HG02759 (cell line): Measurements from ENCODE around the gene MTA1.

Experiments used
- ATAC-seq: cut with Tn5 transposase; IDR thresholded peaks from one replicate; pipeline ENCODE4 v1.9.1; 2021; ENCODE audit warnings: mild to moderate bottlenecking, moderate library complexity; ENCODE audit not compliant: unreplicated experiment

Gene MTA1

DNA sequence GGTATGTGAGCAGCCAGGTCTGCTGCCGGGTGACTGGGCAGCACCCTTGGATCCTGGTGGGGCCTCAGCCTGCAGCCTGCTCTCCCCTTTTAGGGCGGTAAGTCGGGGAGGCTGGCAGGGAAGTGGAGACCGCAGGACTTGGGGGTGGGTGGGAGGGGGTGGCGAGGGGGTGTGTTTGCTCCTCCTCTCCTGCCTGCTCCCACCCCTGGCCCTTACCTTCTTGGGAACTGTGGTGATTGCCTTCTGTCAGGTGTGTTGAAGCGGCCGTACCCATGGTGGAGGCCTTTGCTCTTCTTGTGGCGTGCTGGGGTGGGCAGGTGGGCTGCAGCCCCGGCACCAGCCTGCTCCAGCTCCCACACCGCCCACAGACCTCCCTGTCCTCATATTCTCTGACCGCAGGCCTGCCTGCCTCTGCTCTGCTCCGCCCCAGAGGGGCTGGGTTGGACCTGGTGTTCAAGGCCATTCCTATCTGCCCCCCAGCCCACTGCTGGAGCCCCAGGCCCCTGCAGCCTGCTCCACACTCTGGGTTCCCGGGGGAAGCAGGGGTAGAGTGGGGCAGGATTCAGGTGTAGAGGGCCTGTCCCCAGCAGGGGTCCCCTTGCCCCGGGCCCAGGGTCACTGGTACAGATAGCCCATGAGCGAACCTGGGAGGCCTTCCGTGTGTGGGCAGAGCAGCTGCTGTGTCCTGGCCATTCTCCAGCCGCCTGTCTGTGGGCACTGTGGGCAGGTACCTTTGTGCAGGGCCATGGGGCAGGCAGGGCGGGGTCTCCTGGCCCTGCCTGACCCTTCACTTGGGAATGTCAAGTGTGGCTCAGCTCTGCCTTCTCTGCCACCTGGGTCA, 76.6 kb downstream of the MTA1 start:
- no peak for ATAC-seq

DNA sequence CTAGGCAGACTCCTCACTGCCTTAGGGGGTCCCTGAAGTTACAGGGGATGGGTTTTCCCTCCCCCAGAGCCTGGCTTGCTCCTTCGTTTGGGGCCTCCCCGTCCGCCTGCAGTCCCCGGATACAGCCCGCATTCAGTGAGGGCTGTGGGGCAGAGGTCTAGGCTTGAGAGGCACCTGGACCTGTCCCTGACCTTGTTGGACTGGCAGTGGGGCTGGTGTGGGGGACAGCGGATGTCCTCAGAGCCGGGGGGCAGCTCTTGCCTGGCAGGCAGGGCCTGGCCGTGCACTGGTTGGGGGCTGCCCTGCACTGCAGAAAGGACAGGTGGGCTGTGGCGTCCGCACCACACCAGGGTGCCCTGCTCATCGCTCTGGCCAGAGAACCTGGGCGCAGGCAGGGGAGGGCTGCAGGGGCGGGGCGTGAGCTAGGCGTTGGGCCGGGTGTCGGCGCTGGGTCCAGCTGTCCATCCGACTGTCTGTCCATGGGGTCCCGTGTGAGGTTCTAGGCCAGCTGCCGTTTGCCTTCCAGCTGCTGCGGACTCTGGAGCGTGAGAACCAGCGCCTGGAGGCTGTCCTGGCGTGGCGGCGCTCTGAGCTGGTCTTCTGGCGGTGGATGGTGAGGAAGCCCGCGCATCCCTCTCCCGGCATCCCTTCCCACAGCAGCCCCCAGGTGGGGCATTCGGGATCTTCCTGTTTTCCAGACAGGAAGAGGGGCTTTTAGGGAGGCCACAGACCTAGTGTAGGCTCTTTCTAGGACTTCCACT, 77.4 kb downstream of the MTA1 start:
- no peak for ATAC-seq

DNA sequence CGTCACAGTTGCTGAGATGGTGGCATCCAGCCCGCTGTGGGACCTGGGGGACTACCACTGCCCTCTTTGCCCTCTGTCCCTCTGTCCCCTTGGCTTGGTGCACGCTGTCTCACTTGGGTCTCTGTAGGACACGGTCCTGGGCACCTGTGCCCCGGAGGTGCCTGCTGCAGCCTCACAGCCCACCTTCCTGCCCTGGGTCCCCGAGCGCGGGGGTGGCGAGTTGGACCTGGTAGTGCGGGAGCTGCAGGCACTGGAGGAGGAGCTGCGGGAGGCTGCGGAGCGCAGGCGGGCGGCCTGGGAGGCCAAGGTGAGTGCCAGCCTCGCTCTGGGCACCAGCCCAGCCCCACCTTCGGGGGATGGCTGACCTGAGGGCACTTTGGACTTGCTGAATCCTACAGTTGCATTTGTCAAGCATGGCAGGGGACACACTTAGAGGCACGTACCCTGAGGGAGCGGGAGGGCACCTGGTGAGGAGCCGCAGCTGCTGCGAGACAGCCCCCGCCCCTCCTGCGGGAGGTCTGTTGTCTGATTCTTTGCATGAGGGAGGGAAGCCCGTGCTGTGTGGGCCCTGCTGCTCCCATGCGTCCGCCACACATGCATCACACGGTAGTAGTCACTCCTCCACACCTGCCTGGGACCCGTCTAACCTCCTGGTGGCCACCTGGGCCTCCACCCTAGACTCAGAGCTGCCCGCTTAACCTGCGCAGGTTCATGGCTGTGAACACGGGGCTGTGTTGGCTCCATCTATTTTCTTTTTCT, 78.2 kb downstream of the MTA1 start:
- no peak for ATAC-seq

DNA sequence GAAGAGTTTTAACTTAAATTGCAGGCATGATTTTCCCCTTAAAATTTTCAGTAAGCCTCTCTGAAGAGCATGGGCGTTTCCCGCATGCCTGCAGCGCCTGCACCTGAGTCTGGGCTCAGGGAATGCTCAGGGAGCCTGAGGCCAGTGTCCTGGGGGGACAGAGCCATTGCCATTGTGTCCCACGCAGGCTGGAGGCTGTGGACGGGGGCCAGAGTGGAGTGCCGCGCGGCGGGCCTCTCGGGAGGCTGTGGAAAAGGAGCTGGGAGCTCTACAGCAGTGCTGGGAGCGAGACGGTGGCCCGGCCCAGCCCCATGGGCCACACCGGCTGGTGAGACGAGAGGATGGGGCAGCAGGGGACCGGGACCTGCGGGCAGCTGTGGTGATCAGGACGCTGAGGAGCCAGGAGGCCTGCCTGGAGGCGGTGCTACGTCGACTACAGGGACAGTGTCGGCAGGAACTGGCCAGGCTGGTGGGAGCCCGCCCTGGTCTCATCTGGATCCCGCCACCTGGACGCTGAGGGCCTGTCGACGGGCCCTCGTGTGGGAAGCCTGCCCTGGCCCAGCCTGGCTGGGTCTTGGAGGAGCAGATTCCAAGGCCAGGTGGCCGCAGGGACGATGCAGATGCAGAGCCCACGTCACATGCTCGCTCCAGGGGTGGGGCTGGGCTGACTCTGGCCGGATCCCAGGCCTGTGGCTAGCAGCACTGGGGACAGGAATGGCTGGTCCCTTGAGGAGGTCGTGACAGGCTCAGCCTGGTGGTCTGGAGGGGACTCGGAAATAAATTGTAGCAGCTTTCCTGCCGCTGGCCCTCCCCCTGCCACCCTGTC, 79.0 kb downstream of the MTA1 start:
- no peak for ATAC-seq

DNA sequence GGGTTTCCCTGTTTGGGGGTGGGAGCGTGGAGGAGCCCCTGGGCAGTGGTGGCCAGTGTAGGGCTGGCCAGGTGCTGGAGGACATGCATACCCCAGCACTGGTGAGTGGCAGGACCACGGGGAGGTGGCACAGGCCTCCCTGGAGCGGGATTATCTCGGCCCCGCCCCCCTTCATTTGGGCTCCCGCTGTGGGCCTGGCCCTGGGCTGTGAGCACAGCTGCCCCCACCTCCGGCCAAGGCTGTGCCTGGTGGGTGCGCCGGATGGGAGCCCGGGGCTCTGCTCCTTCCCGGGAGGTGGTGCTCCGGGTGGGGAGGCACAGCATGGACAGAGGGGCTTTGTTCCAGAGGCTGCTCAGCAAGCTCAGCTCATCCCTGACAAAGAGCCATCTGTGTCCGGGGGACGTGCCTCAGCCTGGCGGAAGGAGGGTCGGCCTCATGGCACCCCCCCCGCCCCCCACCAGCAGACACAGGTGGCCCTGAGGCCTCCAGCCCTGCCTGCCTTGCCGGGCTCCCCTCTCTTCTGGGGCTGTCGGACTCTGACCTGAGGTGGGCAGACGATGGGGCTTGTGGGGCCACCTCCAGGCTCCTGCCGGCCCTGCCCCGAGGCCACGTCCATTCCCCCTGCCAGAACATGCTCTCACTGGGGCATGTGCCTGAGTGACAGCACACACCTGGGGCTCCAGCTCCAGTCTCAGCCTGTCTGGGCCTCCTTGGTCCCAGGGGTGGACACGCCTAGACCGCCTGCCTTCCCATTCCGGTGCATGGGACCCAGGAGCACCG, 79.8 kb downstream of the MTA1 start:
- no peak for ATAC-seq

DNA sequence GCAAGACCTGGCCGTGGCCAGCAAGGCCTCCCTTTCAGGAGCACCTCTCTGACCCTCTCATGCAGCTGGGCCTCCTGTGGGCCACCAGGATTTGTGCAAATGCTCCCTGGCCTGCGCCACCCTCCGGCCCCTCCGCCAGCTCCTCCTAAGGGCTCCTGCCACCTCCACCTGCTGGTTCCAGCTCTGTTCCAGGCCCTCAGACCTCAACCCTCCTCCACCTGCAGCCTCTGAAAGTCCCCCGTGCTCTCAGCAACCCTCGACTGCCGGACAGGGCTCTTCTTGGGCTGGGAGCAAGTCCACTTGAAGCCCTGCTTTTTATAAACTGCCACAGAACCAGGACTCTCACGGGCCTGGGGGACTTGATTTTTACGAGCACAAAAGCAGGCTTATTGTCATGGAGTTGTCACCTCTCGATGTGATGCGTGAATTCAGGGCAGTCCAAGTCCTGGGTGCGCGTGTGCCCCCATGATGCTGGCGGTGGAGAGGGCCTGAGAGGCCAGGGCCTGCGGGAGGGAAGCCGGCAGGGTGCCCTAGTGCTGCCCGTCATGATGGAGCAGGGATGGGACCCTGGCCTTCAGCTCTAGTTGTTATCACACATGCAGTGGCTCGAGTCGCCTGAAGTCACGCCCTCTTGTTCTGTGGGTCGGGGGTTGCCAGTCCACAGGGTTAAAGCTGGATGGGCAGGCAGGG, 80.6 kb downstream of the MTA1 start:
- ATAC-seq, result no peak

DNA sequence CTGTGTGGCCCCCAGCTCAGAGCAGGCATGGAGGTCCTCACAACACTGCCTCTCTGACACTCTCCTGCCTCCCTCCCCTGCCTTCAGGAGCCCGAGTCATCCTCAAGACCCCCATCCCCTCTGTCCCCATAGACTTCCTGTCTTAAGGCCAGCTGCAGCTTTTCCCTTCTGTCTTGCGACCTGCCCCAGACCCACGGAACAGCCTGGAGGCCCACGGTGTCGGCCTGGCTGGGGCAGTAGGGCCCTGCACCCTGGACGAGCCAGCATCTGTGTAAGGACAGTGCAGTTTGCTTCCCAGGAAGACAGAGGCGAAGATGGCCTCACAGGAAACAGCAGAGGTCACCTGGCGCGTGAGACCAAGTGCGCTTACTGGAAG, 81.1 kb downstream of the MTA1 start:
- ATAC-seq, result no peak

DNA sequence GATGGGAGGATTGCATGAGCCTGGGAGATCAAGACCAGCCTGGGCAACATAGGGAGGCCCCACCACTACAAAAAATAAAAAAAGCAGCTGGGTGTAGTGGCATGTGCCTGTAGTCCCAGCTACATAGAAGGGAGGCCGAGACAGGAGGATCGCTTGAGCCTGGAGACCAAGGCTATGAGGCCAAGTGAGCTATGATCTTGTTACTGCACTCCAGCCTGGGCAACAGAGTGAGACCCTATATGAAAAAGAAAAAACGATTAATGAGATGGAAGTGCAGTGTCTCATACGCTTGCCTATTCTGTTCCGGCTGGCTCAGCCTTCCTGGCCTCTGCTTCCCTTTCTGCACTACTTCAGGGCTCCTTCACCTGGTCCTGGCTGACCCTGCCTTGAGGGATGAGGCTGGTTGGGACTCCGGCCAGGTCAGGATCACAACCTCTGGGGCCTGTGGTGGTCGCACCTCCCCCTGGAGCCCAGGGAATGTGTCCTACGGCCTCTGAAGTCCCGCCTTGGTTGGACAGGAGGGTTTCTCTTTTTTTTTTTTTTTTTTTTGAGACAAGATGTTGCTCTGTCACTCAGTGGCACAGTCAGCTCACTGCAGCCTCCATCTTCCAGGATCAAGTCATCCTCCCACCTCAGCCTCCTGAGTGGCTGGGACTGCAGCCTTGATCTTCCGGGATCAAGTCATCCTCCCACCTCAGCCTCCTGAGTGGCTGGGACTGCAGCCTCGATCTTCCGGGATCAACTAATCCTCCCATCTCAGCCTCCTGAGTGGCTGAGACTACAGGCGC, 82.1 kb downstream of the MTA1 start:
- no peak for ATAC-seq

DNA sequence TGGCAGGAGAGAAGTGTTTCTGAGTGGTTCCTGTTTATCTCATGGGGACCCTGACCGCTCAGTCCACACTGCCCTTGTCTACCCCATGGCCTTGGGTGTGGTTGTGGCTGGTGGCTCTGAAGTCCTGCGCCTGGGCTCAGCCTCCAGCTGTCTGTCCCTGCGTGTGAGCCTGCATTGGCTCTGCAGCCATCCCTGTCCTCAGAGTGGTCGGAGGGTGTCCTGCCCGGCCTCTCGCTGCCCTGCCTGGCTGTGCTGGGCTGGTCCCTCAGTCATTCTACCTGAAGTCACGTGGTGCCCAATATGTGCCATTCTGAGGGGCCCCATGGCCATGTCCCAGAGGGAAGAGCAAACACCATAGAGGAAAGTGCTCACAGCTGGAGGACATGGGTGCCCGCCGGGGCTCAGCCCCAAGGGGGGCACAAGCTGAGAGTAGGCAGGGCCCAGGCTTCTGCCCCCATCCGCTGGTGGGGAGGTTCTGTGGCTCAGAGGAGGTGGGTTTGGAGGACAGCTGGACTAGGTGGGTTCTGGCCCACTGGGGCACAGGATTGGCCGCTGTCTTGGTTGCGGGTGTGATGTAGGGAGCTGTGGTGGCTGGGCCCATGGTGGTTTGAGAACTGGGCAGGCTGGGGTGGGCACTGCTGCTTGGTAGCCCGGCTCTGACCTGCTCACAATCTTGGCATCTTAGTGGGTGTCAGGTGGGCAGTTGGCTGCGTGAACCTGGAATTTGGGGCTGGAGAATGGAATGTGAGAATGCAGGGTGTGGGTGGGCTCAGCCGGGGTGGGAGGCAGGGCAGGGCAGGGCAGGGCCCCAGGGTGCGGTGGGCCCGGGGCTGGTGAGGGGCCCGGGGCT, 83.0 kb downstream of the MTA1 start:
- no peak for ATAC-seq

DNA sequence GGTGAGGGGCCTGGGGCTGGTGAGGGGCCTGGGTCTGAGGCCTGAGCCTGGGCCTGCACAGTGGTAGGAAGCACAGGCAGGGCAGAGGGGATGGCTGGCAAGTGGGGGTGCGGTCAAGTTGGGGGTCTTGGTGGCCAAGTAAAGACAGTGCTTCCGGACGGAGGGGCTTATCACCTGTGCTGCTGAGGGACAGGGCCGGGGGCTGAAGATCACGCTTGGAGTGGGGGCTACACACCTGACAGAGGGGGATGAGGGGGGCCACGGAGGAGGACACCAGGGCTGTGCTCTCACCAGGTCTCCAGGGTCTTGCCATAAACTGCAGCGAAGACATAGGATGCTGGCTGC, 83.6 kb downstream of the MTA1 start:
- ATAC-seq, result no peak

DNA sequence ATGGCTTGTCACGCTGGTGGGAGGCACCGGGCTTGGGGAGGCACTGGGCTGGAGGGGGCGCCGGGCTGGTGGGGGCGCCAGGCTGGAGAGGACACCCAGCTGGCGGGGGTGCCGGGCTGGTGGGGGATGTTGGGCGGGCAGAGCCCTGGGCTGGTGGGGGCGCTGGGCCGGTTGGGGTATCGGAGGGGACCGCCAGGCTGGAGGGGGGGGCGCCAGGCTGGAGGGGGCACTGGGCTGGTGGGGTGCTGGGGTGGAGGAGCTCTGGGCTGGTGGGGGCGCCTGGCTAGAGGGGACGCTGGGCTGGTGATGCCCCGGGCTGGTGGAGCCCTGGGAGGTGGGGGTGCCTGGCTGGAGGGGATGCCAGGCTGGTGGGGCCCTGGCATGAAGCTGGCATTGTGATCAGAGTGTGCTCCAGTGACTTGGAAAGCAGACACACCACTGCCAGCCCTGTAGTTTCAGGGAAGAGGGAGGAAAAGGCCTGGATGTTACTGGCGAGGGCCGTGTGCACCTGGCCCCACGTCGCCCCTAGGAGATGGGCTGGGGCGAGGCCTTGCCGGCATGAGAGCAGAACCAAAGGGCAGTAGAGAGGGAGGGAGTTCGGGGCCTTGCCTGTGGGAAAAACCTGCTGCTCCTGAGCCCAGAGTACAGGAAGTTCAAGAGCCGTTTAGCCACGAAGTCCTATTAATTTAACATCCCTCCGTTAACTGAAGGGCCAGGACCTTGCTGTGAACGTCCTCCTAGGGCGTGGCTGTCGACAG, 84.5 kb downstream of the MTA1 start:
- no peak for ATAC-seq

DNA sequence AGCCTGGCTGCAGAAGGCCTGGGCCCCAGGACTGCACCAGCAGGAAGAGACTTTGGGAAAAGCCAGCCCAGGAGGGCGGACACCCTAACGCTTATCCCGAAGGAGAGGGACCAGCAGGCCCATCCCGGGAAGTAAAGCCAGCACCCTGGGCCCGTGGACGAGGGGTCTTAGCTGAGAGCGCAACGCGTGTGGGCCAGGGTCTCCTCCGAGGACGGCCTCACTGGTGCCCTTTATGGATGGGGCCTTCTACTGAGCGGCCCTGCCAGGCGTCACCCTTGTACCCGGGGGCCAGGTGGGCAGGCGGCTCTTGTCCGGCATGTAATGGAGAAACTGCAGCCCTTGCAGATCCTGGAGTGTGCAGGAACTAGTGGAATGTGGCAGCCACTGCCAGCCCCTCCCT, 85.5 kb downstream of the MTA1 start:
- ATAC-seq, result no peak

DNA sequence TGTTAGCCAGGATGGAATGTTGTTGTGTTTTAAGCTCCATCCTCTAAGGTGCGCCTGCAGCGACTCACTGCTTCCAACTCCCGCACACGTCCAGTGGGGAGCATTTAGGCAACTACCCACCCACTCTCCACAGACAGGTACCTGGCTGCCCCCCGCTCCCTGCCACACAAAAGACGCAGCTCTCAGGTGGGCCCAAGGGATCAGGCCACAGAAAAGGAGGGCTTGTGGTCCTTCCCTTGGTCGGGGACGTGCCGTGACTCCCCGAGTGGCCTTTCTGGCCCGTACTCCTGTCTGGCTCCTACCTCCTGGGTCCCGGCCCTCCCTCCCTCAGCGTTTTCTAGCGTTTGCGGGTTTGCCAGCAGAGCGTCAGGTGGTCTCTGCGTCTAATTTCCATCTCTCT, 87.6 kb downstream of the MTA1 start:
- ATAC-seq, result no peak

DNA sequence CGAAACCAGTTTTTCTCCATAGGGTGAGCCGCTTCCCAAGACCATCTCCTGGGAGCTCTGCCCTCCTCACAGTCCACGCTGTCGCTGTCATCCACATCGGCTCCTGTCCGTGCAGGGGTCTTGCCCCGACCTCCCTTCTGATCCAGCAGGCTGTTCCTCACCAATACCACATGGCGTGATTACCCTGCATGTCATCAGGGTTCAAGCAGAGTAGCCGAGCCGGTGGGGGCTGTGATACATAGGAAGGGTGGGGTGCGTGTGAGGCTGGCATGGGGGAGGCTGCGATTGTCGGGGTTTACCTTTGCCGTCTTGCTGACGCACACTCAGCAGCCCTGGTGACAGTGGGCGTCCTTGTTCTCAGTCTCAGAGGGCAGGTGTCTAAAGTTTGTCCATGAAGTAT, 88.4 kb downstream of the MTA1 start:
- ATAC-seq, result no peak

DNA sequence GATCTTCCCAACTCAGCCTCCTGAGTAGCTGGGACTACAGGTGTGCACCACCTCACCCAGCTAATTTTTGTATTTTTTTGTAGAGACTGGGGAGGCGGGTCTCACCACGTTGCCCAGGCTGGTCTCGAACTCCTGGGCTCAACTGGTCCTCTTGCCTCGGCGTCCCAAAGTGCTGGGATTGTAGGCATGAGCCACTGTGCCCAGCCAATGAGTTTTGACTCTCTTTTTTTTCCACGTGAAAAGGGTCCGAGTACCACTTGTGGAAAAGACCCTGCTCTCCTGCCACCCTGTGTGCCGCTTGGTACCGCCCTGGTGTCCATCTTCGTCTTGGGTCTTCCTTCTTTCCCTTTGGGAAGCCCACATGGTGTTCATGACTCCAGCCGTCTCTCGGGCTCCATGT, 89.0 kb downstream of the MTA1 start:
- no peak for ATAC-seq

DNA sequence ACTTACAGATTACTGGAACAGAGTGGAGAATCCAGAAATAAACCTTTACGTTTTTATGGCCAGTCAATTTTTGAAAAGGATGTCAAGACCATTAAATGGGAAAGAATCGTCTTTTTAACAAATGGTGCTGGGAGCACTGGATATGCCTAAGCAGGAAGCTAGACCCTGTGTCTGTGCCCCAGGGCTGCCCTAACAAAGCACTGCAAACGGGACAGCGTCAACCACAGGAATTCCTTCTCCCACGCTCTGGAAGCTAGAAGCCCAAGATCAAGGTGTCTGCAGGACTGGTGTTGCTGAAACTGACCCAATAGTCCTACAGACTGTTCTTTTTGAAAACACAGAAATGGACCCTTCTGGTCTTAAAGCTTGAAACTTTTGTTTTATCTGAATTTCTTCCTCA, 97.5 kb downstream of the MTA1 start:
- ATAC-seq, result no peak
